Mucosa of descending colon (tissue), 3 donors: Measurements from ENCODE around the gene SCGB2A2. TPM values are rescaled to one million over a fixed set of nuclear protein-coding genes. Genes with fewer than 3 reads are reported as not detected.

Source experiments
- ATAC-seq: fragments of 200-7000 bp; cut with Tn5 transposase; one replicate; pipeline ENCODE4 v1.9.1; 2020; ENCODE audit warnings: mild to moderate bottlenecking, moderate library complexity
- DNase-seq, 3 donors: peaks; one replicate each; pipeline ENCODE4 v3.0.0-alpha.2; 2020
- H3K36me3 ChIP-seq: fragments of 200-600 bp; one replicate; pipeline ENCODE4 v1.8.0; 2021; ENCODE audit warnings: low read depth, mild to moderate bottlenecking
- H3K4me1 ChIP-seq: fragments of 200-600 bp; one replicate; pipeline ENCODE4 v1.8.0; 2021; ENCODE audit warnings: low read depth, mild to moderate bottlenecking
- H3K4me3 ChIP-seq: fragments of 200-600 bp; one replicate; pipeline ENCODE4 v1.8.0; 2021; ENCODE audit warnings: mild to moderate bottlenecking
- H3K9me3 ChIP-seq: fragments of 200-600 bp; one replicate; pipeline ENCODE4 v1.8.0; 2021; ENCODE audit warnings: mild to moderate bottlenecking
- CTCF ChIP-seq: fragments of 200-600 bp; IDR thresholded peaks from one replicate; pipeline ENCODE4 v1.8.0; 2022; ENCODE audit warnings: antibody characterized with exemption, mild to moderate bottlenecking
- intact Hi-C, 2 donors: fragments of 100-400 bp; cut with DNase I in 1 of 2; cut with micrococcal nuclease in 1 of 2; formaldehyde crosslinking; loops; one replicate each; pipeline versions ENCODE4 v1.11.0 to v1.11.1; 2022; cut with DNase I, micrococcal nuclease
- long read RNA-seq, 2 donors: library from polyadenylated mRNA; unstranded; transcript quantifications; one replicate each; pipeline ENCODE4 v2.0.0, GENCODE V29; 2019 to 2021
- total RNA-seq, 3 donors: library from RNA; stranded (reverse); fragmentation: NEBNext Ultra II Directional in 2 of 3; extraction: Animal tissue kit (Norgen Biotek cat#: 25700) in 2 of 3; gene quantifications; one replicate each; pipeline versions ENCODE4 v1.2.1 to v1.2.4, GENCODE V29; 2021 to 2023
- donor health status: DM: no; HTN: no; CAD: no; lungs with moderate emphysema.
- donor health status: DM: no; HTN: no; CAD: no.
- donor health status: DM: no; HTN: yes; CAD: no.

Gene SCGB2A2
- total RNA-seq, result not detected
- long read RNA-seq, donor 1, result 0 reads
- long read RNA-seq, donor 2, result 0 reads

GRCh38 chr11:62269654-62270278, at the start of gene SCGB2A2:
SCGB2A2 (plus strand) TSS chr11:62270158; CDS start chr11:62270217, 59 bp downstream.
- Histone ChIP-seq H3K36me3 (no peaks in the 10 kb centered on the region), H3K9me3 (no peaks in the 10 kb centered on the region), H3K4me3 (no peak within 1 kb of the TSS), H3K4me1 (no peaks in the 10 kb centered on the region)
- ATAC-seq, result no peak
- TF ChIP-seq CTCF, result no peak
- intact Hi-C loops, result no loop called here
- DNase-seq, result peak in 1 of 3 donors; percentile 8

GRCh38 chr11:62221498-62221897, 48.5 kb upstream of the SCGB2A2 start:
- intact Hi-C loops, result no loop called here
- TF ChIP-seq CTCF, result no peak
- ATAC-seq, result no peak

GRCh38 chr11:62223095-62223494, 46.9 kb upstream of the SCGB2A2 start:
- Histone ChIP-seq H3K4me1 (no peaks in the 10 kb centered on the region), H3K4me3 (no peak overlapping the region), H3K36me3 (no peaks in the 10 kb centered on the region), H3K9me3 (peaks cover 30% of the 10 kb centered on the region)
- DNase-seq (no peak), ATAC-seq (no peak)
- intact Hi-C loops, result no loop called here
- TF ChIP-seq CTCF, result no peak

More at GRCh38 chr11:62221498-62221897, 48.5 kb upstream of the SCGB2A2 start:
- Histone ChIP-seq H3K4me3 (no peak overlapping the region), H3K4me1 (no peaks in the 10 kb centered on the region), H3K9me3 (peaks cover 30% of the 10 kb centered on the region), H3K36me3 (no peaks in the 10 kb centered on the region)
- DNase-seq, result no peak

GRCh38 chr11:62233730-62234129, 36.2 kb upstream of the SCGB2A2 start:
- no peak for ATAC-seq
- DNase-seq, result no peak

GRCh38 chr11:62236187-62236586, 33.8 kb upstream of the SCGB2A2 start:
- Histone ChIP-seq H3K9me3 (no peaks in the 10 kb centered on the region), H3K36me3 (no peaks in the 10 kb centered on the region), H3K4me3 (no peak overlapping the region), H3K4me1 (no peaks in the 10 kb centered on the region)
- ATAC-seq (no peak), DNase-seq (no peak)
- intact Hi-C loops, result no loop called here
- no peak for TF ChIP-seq CTCF

More at GRCh38 chr11:62233730-62234129, 36.2 kb upstream of the SCGB2A2 start:
- Histone ChIP-seq H3K4me3 (no peak overlapping the region), H3K4me1 (no peaks in the 10 kb centered on the region), H3K36me3 (no peaks in the 10 kb centered on the region), H3K9me3 (no peaks in the 10 kb centered on the region)
- no peak for TF ChIP-seq CTCF
- intact Hi-C loops, result no loop called here
